Middle frontal gyrus (tissue), 1 donor: ENCODE measurements around the gene URM1.

ENCODE experiments used
- DNase-seq: peaks from one replicate; pipeline ENCODE4 v3.0.0-alpha.2; 2015; ENCODE audit warnings: low spot score; ENCODE audit errors: extremely low spot score

Gene URM1

GRCh38 chr9:128349125-128349524 lies 22.0 kb upstream of the URM1 start:
- no peak for DNase-seq

GRCh38 chr9:128349772-128350171 lies 21.4 kb upstream of the URM1 start:
- DNase-seq = no peak

GRCh38 chr9:128355451-128355850 lies 15.7 kb upstream of the URM1 start:
- DNase-seq = no peak

- no peak for DNase-seq
Measured at GRCh38 chr9:128358090-128358489, 13.1 kb upstream of the URM1 start.

- DNase-seq = no peak
Measured at GRCh38 chr9:128358861-128359260, 12.3 kb upstream of the URM1 start.

GRCh38 chr9:128360826-128361225 lies 10.3 kb upstream of the URM1 start:
- DNase-seq = no peak

GRCh38 chr9:128361296-128361985 lies 9.7 kb upstream of the URM1 start:
- DNase-seq = no peak

GRCh38 chr9:128361986-128362646 lies 9.1 kb upstream of the URM1 start:
- peak; percentile 81 for DNase-seq

GRCh38 chr9:128362774-128363173 lies 8.4 kb upstream of the URM1 start:
- no peak for DNase-seq

GRCh38 chr9:128365525-128365924 lies 5.6 kb upstream of the URM1 start:
- DNase-seq = no peak

GRCh38 chr9:128369024-128369706 lies 2.0 kb upstream of the URM1 start:
- no peak for DNase-seq

- DNase-seq = no peak
Measured at GRCh38 chr9:128370367-128370751, 815 bp upstream of the URM1 start.

GRCh38 chr9:128371630-128372117 lies 500 bp downstream of the URM1 start:
- no peak for DNase-seq

- DNase-seq = no peak
Measured at GRCh38 chr9:128372188-128372641, 1.0 kb downstream of the URM1 start.

GRCh38 chr9:128372784-128373183 lies 1.6 kb downstream of the URM1 start:
- no peak for DNase-seq

GRCh38 chr9:128374221-128374675 lies 3.1 kb downstream of the URM1 start:
- DNase-seq = peak; percentile 76

- no peak for DNase-seq
Measured at GRCh38 chr9:128375865-128376264, 4.7 kb downstream of the URM1 start.

GRCh38 chr9:128382261-128382660 lies 11.1 kb downstream of the URM1 start:
- DNase-seq = no peak

- DNase-seq = no peak
Measured at GRCh38 chr9:128383007-128383753, 12.0 kb downstream of the URM1 start.

- DNase-seq = peak; percentile 59
Measured at GRCh38 chr9:128383791-128384190, 12.6 kb downstream of the URM1 start.

GRCh38 chr9:128384801-128385495 lies 13.8 kb downstream of the URM1 start:
- no peak for DNase-seq
